Measurements from ENCODE around the gene SHANK1.
A peak's percentile ranks its signal among the peaks of the same experiment; 100 is the strongest.

Gene SHANK1

GRCh38 chr19:50703915-50704796 lies 15.4 kb downstream of the SHANK1 start:
- no peak for DNase-seq
- H3K36me3 Mint-ChIP-seq (ENCODE audit: low read depth) = peaks cover 10% of the 10 kb centered on the region
- H3K4me1 Mint-ChIP-seq = peaks cover 21% of the 10 kb centered on the region
- H3K27ac Mint-ChIP-seq = no peak overlapping the region
- no peak overlapping the region for H3K4me3 Mint-ChIP-seq
- peaks cover 60% of the 10 kb centered on the region for H3K27me3 Mint-ChIP-seq (ENCODE audit: low read depth, poor library complexity)
- TF ChIP-seq, protein P1, sequence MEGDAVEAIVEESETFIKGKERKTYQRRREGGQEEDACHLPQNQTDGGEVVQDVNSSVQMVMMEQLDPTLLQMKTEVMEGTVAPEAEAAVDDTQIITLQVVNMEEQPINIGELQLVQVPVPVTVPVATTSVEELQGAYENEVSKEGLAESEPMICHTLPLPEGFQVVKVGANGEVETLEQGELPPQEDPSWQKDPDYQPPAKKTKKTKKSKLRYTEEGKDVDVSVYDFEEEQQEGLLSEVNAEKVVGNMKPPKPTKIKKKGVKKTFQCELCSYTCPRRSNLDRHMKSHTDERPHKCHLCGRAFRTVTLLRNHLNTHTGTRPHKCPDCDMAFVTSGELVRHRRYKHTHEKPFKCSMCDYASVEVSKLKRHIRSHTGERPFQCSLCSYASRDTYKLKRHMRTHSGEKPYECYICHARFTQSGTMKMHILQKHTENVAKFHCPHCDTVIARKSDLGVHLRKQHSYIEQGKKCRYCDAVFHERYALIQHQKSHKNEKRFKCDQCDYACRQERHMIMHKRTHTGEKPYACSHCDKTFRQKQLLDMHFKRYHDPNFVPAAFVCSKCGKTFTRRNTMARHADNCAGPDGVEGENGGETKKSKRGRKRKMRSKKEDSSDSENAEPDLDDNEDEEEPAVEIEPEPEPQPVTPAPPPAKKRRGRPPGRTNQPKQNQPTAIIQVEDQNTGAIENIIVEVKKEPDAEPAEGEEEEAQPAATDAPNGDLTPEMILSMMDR (IDR thresholded peaks at IDR 0.05) = peak; percentile 28
- H3K9me3 Mint-ChIP-seq = no peaks in the 10 kb centered on the region

DNA sequence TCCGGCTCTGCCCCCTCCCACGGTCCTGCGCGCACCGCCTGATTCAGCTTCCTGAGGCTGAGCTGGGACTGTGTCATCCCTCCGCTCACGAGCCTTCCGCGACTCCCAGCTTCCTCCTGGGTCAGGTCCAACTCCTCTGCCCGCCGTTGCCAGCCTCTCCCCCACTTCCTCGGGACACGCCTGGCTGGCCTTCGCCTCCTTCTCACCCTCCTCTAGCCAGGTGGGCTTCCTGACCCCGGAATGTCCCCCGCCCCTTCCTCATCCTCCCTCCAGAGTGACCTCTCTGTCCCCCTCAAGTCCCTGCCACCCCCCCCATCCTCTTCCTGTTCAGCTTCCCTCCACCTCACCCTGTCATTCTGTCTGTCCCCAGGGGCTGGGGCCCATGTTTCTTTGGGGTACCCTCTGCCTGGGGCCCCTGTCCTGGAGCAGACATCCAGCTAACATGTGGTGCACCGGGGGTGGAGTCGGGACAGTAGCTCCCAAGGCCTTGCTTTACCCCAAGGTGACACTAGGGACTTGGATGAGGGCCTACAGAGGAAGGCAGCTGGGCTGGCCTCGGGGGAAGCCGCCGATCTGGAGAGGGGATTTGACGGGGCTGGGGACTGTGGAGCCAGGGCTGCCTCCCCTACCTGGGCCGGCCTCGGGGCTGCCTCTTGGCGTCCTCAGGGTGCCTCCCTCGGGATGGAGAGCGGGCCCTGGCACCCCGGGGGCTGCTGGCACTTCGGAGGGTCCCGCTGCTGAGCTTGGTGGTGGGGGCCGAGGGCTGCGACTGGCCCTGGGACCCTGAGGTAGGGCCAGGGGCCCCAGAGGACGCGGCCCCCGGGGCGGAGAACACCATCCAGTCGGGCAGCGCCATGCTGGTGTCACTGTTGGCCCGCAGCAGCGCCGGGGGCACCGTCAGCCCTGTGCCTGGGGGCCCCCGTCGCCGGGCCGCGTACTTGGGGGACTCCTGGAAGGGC lies 16.5 kb downstream of the SHANK1 start:
- TF ChIP-seq, protein P1 (IDR thresholded peaks at IDR 0.05) = no peak
- Mint-ChIP-seq H3K27ac (no peak overlapping the region), H3K27me3 (ENCODE audit: low read depth, poor library complexity) (peaks cover 68% of the 10 kb centered on the region), H3K4me3 (no peak overlapping the region), H3K4me1 (peaks cover 21% of the 10 kb centered on the region), H3K9me3 (no peaks in the 10 kb centered on the region), H3K36me3 (ENCODE audit: low read depth) (peaks cover 5% of the 10 kb centered on the region)
- no peak for DNase-seq

DNA sequence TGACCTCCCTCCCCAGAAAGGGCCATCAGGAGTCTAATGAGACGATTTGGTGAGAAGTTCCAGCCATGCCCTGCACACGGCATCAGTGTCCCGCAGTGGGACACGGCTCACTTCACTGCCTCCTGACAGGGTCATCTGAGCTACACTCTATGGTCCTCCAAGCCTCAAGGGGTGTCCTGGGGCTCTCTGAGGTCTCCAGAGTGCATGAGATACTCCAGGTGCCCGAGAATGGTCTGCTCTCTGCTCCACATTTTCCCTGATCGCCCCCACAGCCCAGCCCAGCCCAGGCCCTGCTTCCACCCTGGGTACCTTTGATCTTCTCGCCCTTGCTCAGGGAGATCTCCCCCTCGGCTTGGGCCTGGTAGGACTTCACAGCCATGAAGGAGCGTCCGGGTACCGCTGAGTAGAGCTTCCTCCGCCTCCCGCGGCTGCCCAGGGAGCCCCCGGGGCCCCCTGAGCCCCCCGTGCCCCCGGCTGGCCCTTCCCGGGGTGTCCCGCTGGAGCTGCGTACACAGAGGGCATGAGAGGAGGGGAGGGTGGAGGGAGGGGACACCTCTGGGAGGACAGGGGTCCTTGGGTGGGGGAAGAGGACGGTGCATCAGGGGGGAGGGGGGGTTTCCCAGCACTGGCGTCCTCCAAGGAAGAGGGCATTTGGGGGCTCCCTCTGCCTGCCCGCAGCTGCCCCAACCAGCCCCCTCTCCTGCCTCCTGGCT lies 17.3 kb downstream of the SHANK1 start:
- Mint-ChIP-seq H3K9me3 (no peaks in the 10 kb centered on the region), H3K4me3 (no peak overlapping the region), H3K27me3 (ENCODE audit: low read depth, poor library complexity) (peaks cover 71% of the 10 kb centered on the region), H3K4me1 (peaks cover 21% of the 10 kb centered on the region), H3K36me3 (ENCODE audit: low read depth) (peaks cover 5% of the 10 kb centered on the region), H3K27ac (no peak overlapping the region)
- DNase-seq = no peak
- TF ChIP-seq, protein P1 (IDR thresholded peaks at IDR 0.05) = no peak

DNA sequence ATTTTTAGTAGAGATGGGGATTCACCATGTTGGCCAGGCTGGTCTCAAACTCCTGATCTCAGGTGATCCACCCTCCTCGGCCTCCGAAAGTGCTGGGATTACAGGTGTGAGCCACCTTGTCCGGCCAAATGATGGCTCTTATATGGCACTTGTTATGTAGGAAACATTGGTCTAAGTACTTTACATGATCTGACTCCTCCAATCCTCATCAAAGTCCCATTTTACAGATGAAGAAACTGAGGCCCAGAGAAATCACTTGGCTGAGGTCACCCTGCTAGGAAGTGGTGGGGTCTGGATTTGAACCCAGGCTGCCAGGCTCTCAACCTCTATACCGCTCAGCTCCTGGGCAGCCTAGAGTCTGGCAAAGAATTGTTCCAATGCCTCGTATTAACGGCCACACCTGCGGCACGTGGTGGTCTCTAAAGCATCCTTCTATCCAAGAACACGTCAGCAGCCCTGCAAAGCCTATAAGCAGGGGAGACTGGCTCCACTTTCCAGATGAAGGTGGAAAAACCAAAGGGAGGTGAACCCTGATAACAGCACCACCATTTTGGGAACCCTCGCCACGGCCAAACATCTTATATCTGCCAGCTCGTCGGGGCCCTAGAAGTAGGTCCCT lies 18.1 kb downstream of the SHANK1 start:
- TF ChIP-seq, protein P1 (IDR thresholded peaks at IDR 0.05) = no peak
- Mint-ChIP-seq H3K27ac (no peak overlapping the region), H3K4me3 (no peak overlapping the region), H3K36me3 (ENCODE audit: low read depth) (peaks cover 5% of the 10 kb centered on the region), H3K4me1 (peaks cover 21% of the 10 kb centered on the region), H3K9me3 (no peaks in the 10 kb centered on the region), H3K27me3 (ENCODE audit: low read depth, poor library complexity) (peaks cover 79% of the 10 kb centered on the region)
- DNase-seq = no peak

DNA sequence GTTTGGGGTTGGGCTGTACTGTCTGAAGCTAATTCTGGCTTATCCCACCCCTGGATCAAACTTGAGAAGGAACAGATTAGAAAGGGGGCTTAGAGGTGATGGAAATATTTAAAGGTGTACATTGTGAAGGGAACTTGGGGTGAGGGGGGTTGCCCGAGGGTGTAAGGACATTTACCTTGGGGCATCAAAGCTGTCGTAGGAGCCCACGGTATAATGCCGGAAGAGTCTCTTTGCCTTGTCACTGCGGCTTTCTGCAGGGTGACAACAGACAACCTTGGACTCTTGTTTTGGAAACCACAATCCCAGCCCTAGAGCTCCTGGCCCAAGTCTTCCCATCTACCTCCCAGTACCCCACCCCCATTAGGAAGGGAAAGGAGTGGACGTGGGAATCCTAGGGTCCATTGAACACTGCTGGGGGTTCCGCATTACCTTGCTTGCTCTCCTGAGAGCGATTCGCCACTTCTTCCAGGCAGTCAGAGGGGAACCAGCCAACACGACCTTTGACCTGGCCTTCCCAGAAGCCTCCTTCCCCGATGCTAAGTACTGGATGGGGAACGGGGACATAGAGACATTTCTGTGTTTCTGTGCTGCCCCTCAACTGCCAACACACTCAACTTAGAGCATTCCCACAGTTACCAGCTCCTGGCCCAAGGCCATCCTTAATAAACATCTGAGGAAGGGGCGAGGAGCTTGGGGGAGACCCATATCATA lies 22.0 kb downstream of the SHANK1 start:
- H3K9me3 Mint-ChIP-seq = no peaks in the 10 kb centered on the region

More for the DNA sequence above, 22.0 kb downstream of the SHANK1 start:
- no peak for DNase-seq
- Mint-ChIP-seq H3K27ac (no peak overlapping the region), H3K27me3 (ENCODE audit: low read depth, poor library complexity) (peaks cover 87% of the 10 kb centered on the region), H3K36me3 (ENCODE audit: low read depth) (peaks cover 5% of the 10 kb centered on the region), H3K4me3 (no peak overlapping the region), H3K4me1 (peaks cover 9% of the 10 kb centered on the region)
- TF ChIP-seq, protein P1 (IDR thresholded peaks at IDR 0.05) = no peak
